Measurements from ENCODE around the gene ERBB4.

Gene ERBB4

DNA sequence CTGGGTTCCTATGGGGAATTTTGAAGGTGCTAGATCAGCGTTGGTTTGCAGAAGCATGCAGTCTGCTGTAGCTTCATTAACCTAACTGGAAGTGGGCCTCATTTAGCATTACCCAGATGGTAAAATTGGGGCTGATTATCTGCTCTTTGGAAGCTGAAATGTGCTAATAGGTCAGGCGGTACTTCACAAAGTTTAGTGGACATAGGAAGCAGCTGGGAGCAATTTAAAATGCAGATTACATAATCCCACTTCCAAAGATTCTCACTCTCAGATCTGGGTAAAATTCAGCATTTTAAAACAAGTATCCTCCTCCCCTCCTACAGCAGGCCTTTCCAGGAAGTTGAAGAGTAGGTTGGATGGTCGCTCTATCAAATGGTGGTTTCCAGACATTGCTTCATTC lies 1075.2 kb downstream of the ERBB4 start:
- H3K9me2 ChIP-seq (replicated peaks; ENCODE audit: insufficient read depth, low read length), result no peaks in the 10 kb centered on the region
- no peaks in the 10 kb centered on the region for H3K79me2 ChIP-seq (ENCODE audit: low read length)
- no peaks in the 10 kb centered on the region for H3K4me1 ChIP-seq (ENCODE audit: low read length)
- no peaks in the 10 kb centered on the region for H3K9me3 ChIP-seq (replicated peaks; ENCODE audit: insufficient read depth, low read length)
- no peak for DNase-seq
- H3F3A ChIP-seq (ENCODE audit: insufficient read depth, low read length), result no peaks in the 10 kb centered on the region
- H3K4me3 ChIP-seq (ENCODE audit: low read length), result no peak overlapping the region
- TF ChIP-seq, protein P1, sequence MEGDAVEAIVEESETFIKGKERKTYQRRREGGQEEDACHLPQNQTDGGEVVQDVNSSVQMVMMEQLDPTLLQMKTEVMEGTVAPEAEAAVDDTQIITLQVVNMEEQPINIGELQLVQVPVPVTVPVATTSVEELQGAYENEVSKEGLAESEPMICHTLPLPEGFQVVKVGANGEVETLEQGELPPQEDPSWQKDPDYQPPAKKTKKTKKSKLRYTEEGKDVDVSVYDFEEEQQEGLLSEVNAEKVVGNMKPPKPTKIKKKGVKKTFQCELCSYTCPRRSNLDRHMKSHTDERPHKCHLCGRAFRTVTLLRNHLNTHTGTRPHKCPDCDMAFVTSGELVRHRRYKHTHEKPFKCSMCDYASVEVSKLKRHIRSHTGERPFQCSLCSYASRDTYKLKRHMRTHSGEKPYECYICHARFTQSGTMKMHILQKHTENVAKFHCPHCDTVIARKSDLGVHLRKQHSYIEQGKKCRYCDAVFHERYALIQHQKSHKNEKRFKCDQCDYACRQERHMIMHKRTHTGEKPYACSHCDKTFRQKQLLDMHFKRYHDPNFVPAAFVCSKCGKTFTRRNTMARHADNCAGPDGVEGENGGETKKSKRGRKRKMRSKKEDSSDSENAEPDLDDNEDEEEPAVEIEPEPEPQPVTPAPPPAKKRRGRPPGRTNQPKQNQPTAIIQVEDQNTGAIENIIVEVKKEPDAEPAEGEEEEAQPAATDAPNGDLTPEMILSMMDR (IDR thresholded peaks at IDR 0.05; ENCODE audit: low read length), result no peak
- TF ChIP-seq EZH2 (optimal IDR thresholded peaks at IDR 0.05; ENCODE audit: low read depth, low read length), result no peak
- no peak for TF ChIP-seq EZH2phosphoT487 (IDR thresholded peaks at IDR 0.05; ENCODE audit: low read length)
- no peak overlapping the region for H3K27ac ChIP-seq (ENCODE audit: low read length)
- no peaks in the 10 kb centered on the region for H3K27me3 ChIP-seq (replicated peaks; ENCODE audit: insufficient read depth, low read length)
- H3K9ac ChIP-seq (ENCODE audit: low read length), result no peak overlapping the region
- no peak overlapping the region for H3K4me2 ChIP-seq (ENCODE audit: low read depth, low read length)
- no peak overlapping the region for H2AFZ ChIP-seq (ENCODE audit: low read length)
- H3K36me3 ChIP-seq (replicated peaks; ENCODE audit: insufficient read depth, low read length), result no peaks in the 10 kb centered on the region
- H4K20me1 ChIP-seq (ENCODE audit: insufficient read depth, low read length), result no peaks in the 10 kb centered on the region

DNA sequence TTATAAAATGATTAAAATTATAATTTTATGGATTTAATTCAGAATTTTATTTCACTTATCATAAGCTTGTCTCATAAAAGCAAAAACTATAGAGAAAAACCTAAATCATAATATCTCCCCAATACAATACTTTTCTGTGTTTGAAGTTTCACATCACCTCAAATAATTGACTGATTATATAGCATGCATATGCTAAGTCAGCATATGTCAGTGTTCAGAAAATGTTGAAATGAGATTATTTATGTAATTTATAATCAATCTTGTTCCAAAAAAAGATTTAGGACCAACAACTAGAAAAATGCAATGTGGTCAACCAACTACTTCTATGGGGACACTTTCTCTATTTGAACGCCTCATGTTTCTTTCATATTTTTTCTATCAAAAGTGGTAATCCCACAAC lies 1079.6 kb downstream of the ERBB4 start:
- Histone ChIP-seq H4K20me1 (ENCODE audit: insufficient read depth, low read length) (no peaks in the 10 kb centered on the region), H2AFZ (ENCODE audit: low read length) (no peak overlapping the region), H3F3A (ENCODE audit: insufficient read depth, low read length) (no peaks in the 10 kb centered on the region), H3K27me3 (replicated peaks; ENCODE audit: insufficient read depth, low read length) (no peaks in the 10 kb centered on the region), H3K36me3 (replicated peaks; ENCODE audit: insufficient read depth, low read length) (no peaks in the 10 kb centered on the region), H3K4me2 (ENCODE audit: low read depth, low read length) (no peak overlapping the region), H3K9me3 (replicated peaks; ENCODE audit: insufficient read depth, low read length) (no peaks in the 10 kb centered on the region), H3K4me3 (ENCODE audit: low read length) (no peak overlapping the region), H3K4me1 (ENCODE audit: low read length) (no peaks in the 10 kb centered on the region), H3K9ac (ENCODE audit: low read length) (no peak overlapping the region), H3K9me2 (replicated peaks; ENCODE audit: insufficient read depth, low read length) (no peaks in the 10 kb centered on the region), H3K27ac (ENCODE audit: low read length) (no peak overlapping the region), H3K79me2 (ENCODE audit: low read length) (no peaks in the 10 kb centered on the region)
- DNase-seq, result no peak
- no peak for TF ChIP-seq EZH2phosphoT487 (IDR thresholded peaks at IDR 0.05; ENCODE audit: low read length)
- TF ChIP-seq, protein P1 (IDR thresholded peaks at IDR 0.05; ENCODE audit: low read length), result no peak
- no peak for TF ChIP-seq EZH2 (optimal IDR thresholded peaks at IDR 0.05; ENCODE audit: low read depth, low read length)

DNA sequence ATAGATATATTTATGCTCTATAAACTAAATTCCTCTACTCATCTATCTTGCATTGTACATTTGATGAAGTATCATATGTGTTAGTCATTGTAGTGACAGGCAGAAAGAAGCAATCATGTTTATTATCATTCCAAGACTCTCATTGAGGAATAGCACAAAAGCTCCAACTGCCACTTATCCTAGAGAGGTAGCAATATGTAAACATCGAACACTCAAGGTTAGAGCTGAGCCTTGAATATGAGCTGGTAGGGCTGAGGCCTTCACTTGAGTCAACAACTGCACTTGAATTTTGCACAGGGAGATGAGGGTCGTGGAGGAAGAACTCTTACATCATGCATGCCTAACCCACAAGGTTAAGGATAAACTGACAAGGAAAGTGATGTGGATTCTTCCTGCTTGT lies 1081.3 kb downstream of the ERBB4 start:
- no peaks in the 10 kb centered on the region for H3K27me3 ChIP-seq (replicated peaks; ENCODE audit: insufficient read depth, low read length)
- no peak for DNase-seq
- no peak overlapping the region for H3K27ac ChIP-seq (ENCODE audit: low read length)
- TF ChIP-seq, protein P1 (IDR thresholded peaks at IDR 0.05; ENCODE audit: low read length), result no peak
- no peak for TF ChIP-seq EZH2 (optimal IDR thresholded peaks at IDR 0.05; ENCODE audit: low read depth, low read length)
- TF ChIP-seq EZH2phosphoT487 (IDR thresholded peaks at IDR 0.05; ENCODE audit: low read length), result no peak
- no peak overlapping the region for H3K4me2 ChIP-seq (ENCODE audit: low read depth, low read length)
- no peak overlapping the region for H3K4me3 ChIP-seq (ENCODE audit: low read length)
- H3F3A ChIP-seq (ENCODE audit: insufficient read depth, low read length), result no peaks in the 10 kb centered on the region
- no peaks in the 10 kb centered on the region for H3K9me3 ChIP-seq (replicated peaks; ENCODE audit: insufficient read depth, low read length)
- no peaks in the 10 kb centered on the region for H3K9me2 ChIP-seq (replicated peaks; ENCODE audit: insufficient read depth, low read length)
- no peaks in the 10 kb centered on the region for H3K4me1 ChIP-seq (ENCODE audit: low read length)
- no peaks in the 10 kb centered on the region for H4K20me1 ChIP-seq (ENCODE audit: insufficient read depth, low read length)
- no peak overlapping the region for H2AFZ ChIP-seq (ENCODE audit: low read length)
- H3K9ac ChIP-seq (ENCODE audit: low read length), result no peak overlapping the region
- H3K79me2 ChIP-seq (ENCODE audit: low read length), result no peaks in the 10 kb centered on the region
- H3K36me3 ChIP-seq (replicated peaks; ENCODE audit: insufficient read depth, low read length), result no peaks in the 10 kb centered on the region

All from MM.1S (cell line).